Right lobe of liver (tissue), 4 donors: ENCODE data around the gene MBD3.

Source experiments
- POLR2A ChIP-seq: fragments of 450-650 bp; IDR thresholded peaks from one replicate; pipeline ENCODE4 v1.6.1; 2017; ENCODE audit warnings: antibody characterized with exemption, mild to moderate bottlenecking
- TF ChIP-seq, protein P1 (sequence below), 4 donors: fragments of 200-600 bp in 3 of 4; fragments of 450-650 bp in 1 of 4; IDR thresholded peaks; one replicate each; pipeline versions ENCODE4 v1.5.1 to v1.8.0; 2016 to 2022; ENCODE audit warnings: antibody characterized with exemption in 4 of 4, mild to moderate bottlenecking in 2 of 4
- donor health status: DM: no; HTN: no; CAD: no.
- donor health status: DM: no; HTN: no; CAD: no.
- donor health status: DM: no; HTN: yes; CAD: no.

DNA sequence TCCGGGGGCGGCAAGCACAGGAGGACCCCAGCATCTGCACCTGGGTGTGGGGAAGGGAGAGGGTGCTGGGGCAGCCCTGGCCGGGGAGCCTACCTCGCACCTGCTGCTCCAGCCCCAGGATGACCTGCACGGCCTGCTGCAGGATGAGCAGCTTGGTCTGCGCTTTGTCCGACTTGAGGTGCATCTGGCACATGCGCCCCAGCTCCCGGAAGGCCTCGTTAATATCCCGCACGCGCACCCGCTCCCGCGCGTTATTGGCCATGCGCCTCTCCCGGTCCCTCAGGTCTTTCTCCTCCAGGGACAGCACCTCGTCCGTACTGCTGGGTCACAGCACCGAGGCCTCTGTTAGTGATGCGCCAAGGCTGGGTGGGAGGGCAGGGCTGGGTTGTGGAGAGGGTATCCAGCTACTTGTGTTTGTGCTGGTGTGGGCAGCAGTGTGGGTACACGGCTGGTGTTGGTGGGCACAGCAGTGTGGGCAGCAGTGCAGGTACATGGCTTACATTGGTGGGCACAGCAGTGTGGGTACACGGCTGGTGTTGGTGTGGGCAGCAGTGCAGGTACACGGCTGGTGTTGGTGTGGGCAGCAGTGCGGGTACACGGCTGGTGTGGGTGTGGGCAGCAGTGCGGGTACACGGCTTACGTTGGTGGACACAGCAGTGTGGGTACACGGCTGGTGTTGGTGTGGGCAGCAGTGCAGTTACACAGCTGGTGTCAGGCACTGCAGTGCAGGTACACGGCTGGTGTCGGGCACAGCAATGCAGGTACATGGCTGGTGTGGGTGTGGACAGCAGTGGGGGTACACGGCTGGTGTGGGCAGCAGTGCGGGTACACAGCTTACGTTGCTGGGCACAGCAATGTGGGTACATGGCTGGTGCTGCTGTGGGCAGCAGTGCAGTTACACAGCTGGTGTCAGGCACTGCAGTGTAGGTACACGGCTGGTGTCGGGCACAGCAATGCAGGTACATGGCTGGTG lies 19.7 kb upstream of the MBD3 start:
- TF ChIP-seq, protein P1, sequence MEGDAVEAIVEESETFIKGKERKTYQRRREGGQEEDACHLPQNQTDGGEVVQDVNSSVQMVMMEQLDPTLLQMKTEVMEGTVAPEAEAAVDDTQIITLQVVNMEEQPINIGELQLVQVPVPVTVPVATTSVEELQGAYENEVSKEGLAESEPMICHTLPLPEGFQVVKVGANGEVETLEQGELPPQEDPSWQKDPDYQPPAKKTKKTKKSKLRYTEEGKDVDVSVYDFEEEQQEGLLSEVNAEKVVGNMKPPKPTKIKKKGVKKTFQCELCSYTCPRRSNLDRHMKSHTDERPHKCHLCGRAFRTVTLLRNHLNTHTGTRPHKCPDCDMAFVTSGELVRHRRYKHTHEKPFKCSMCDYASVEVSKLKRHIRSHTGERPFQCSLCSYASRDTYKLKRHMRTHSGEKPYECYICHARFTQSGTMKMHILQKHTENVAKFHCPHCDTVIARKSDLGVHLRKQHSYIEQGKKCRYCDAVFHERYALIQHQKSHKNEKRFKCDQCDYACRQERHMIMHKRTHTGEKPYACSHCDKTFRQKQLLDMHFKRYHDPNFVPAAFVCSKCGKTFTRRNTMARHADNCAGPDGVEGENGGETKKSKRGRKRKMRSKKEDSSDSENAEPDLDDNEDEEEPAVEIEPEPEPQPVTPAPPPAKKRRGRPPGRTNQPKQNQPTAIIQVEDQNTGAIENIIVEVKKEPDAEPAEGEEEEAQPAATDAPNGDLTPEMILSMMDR (IDR thresholded peaks at IDR 0.05): no peak
- TF ChIP-seq POLR2A: no peak
